Measurements from ENCODE around the gene FRMD5. TPM values are rescaled to one million over a fixed set of nuclear protein-coding genes. Genes with fewer than 3 reads are reported as not detected.

Gene FRMD5
- total RNA-seq, 2 donors from 2014 or later: 25.5 to 52.3 TPM

DNA sequence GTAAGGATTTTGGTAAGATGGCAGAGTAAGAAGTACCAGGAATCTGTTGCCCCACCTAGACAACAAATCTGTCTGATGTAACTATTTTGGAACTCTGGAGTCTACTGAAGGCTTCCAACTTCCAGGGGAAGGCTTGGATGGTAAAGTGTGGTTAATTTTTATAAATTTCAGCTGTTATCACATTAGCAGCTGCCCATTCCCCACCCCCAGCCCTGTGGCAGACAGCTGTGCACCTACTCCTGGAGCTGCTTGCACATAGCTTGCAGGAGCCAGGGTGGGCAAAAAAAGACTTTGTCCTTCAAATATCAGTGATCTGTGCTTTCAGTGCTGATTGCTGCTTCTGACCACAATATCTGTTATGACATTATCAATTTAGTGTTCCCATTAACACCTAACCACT lies 47.4 kb downstream of the FRMD5 start:
- Histone ChIP-seq H3K27me3 (no peaks in the 10 kb centered on the region), H3K4me1 (peaks cover 0 to 15% of the 10 kb centered on the region in 2 donors), H3K9me3 (no peaks in the 10 kb centered on the region), H3K4me3 (no peak overlapping the region), H3K27ac (no peak overlapping the region), H3K36me3 (no peaks in the 10 kb centered on the region)
- DNase-seq (ENCODE audit: low spot score): no peak
- TF ChIP-seq, protein P1, sequence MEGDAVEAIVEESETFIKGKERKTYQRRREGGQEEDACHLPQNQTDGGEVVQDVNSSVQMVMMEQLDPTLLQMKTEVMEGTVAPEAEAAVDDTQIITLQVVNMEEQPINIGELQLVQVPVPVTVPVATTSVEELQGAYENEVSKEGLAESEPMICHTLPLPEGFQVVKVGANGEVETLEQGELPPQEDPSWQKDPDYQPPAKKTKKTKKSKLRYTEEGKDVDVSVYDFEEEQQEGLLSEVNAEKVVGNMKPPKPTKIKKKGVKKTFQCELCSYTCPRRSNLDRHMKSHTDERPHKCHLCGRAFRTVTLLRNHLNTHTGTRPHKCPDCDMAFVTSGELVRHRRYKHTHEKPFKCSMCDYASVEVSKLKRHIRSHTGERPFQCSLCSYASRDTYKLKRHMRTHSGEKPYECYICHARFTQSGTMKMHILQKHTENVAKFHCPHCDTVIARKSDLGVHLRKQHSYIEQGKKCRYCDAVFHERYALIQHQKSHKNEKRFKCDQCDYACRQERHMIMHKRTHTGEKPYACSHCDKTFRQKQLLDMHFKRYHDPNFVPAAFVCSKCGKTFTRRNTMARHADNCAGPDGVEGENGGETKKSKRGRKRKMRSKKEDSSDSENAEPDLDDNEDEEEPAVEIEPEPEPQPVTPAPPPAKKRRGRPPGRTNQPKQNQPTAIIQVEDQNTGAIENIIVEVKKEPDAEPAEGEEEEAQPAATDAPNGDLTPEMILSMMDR (IDR thresholded peaks at IDR 0.05): no peak

DNA sequence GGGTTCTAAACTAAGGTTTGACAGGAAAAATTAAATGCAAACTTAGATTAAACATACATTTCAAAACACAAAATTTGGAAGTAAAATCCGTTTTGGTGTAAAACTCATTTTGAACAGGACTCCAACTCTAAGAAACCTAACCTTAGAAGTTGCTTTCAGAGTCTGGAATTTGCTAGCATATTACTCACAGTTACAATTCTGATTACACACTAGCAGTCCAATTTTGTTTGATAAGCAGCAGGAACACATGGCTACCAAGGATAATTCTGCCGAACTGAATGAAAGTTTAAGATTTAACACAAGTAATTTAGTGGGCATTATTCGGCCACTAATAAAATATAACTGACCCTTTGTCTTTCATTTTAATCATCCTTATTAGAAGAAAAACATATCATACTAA lies 49.6 kb downstream of the FRMD5 start:
- TF ChIP-seq, protein P1 (IDR thresholded peaks at IDR 0.05): no peak
- peak overlapping the region; percentile 15 to 69 for H3K27ac ChIP-seq
- no peaks in the 10 kb centered on the region for H3K36me3 ChIP-seq
- H3K9me3 ChIP-seq: no peaks in the 10 kb centered on the region
- no peak for DNase-seq (ENCODE audit: low spot score)
- H3K4me3 ChIP-seq: no peak overlapping the region
- peaks cover 0 to 15% of the 10 kb centered on the region in 2 donors for H3K4me1 ChIP-seq
- H3K27me3 ChIP-seq: no peaks in the 10 kb centered on the region

DNA sequence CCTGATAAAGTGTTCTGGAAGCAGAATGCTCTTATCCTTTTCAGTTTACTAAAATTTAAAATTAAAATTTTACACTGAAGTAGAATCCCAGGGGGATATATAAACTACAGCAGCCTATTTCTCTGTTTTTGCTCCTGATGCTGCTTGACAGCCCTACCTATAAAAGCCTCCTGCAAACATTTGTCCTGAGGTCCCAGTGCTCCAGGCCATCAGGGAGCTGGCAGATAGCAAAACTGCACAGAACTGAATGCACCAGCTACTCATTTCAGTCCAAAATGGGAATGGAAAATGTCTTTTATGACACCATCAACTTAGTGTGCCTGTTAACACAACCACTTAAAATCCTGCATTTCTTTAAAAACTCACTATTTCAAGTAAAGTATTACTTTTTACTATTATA lies 50.1 kb downstream of the FRMD5 start:
- peaks cover 0 to 15% of the 10 kb centered on the region in 2 donors for H3K4me1 ChIP-seq
- H3K27me3 ChIP-seq: no peaks in the 10 kb centered on the region
- no peak overlapping the region for H3K4me3 ChIP-seq
- TF ChIP-seq, protein P1 (IDR thresholded peaks at IDR 0.05): no peak
- no peaks in the 10 kb centered on the region for H3K9me3 ChIP-seq
- peak overlapping the region; percentile 15 to 69 for H3K27ac ChIP-seq
- H3K36me3 ChIP-seq: no peaks in the 10 kb centered on the region
- no peak for DNase-seq (ENCODE audit: low spot score)

DNA sequence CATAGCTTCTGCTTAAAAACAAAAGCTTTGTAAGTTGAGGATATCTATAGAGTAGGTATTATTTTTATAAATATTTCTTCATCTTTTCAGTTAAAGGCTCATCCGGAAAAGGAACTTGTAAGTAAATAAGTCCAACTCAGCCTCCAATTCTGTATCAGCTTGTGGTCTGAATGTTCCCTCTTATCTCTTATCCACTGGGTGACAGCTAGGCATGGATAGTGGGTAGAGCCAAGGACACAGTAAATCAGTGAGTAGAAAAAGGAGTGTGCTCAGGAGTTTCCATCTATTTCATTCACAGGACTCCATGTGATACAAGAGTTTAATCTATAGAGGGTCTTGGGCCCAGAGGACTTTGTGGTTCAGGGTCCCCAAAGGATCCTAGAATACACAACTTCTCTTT lies 50.9 kb downstream of the FRMD5 start:
- Histone ChIP-seq H3K4me3 (no peak overlapping the region), H3K4me1 (peaks cover 0 to 15% of the 10 kb centered on the region in 2 donors), H3K36me3 (no peaks in the 10 kb centered on the region), H3K27ac (peak overlapping the region; percentile 15 to 69), H3K27me3 (no peaks in the 10 kb centered on the region), H3K9me3 (no peaks in the 10 kb centered on the region)
- TF ChIP-seq, protein P1 (IDR thresholded peaks at IDR 0.05): no peak
- DNase-seq (ENCODE audit: low spot score): no peak

DNA sequence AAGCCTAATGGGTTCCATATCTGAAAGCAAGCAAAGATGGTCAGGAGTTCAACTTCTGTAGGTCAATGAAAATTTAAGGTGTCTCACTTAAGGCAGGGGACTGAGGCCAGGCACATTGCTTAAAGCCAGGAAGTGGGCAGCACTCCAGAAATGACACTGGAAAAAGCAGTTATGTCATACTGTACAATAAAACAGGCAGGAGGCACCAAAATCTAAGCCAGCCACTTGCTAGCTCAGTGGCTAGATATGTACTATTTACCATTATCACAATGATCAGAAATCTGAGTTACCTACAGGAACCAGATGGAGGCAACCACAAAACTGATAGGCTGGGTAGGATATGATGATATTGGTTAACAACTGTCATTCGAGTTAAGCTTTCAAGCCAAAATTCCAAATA lies 57.3 kb downstream of the FRMD5 start:
- H3K27ac ChIP-seq: no peak overlapping the region
- TF ChIP-seq, protein P1 (IDR thresholded peaks at IDR 0.05): no peak
- H3K36me3 ChIP-seq: no peaks in the 10 kb centered on the region
- no peaks in the 10 kb centered on the region for H3K27me3 ChIP-seq
- no peak for DNase-seq (ENCODE audit: low spot score)
- H3K9me3 ChIP-seq: no peaks in the 10 kb centered on the region
- peaks cover 0 to 10% of the 10 kb centered on the region in 2 donors for H3K4me1 ChIP-seq
- H3K4me3 ChIP-seq: no peak overlapping the region

DNA sequence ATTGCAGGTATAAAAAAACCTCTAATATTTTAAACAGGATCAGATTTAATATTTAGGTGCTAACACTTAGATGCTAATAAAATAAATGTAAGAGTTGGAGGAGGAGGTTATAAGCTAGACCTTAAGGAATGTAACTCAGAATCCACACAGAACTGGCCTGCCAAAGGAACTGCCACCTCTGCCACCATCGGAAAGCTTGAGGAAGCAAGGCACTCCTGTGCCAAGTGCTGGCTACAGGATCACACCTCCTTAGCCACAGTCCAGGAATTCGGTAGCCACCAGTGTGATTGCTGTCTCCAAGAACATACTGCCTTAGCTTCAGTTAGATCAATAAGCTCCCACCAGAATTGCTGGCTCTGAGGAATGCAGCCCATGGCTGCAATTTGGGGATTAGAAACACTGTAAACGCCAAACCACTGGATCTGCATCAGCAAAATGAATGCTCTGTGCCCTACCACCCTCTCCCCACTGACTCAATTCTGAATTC lies 58.0 kb downstream of the FRMD5 start:
- TF ChIP-seq, protein P1 (IDR thresholded peaks at IDR 0.05): no peak
- Histone ChIP-seq H3K9me3 (no peaks in the 10 kb centered on the region), H3K4me1 (peaks cover 0 to 10% of the 10 kb centered on the region in 2 donors), H3K27ac (no peak overlapping the region), H3K27me3 (no peaks in the 10 kb centered on the region), H3K36me3 (no peaks in the 10 kb centered on the region), H3K4me3 (no peak overlapping the region)
- no peak for DNase-seq (ENCODE audit: low spot score)

Measured in right atrium auricular region (tissue), 2 donors.